OCI-LY7 (cell line): Measurements from ENCODE around the gene CEP70. TPM values are rescaled to one million over a fixed set of nuclear protein-coding genes. Genes with fewer than 3 reads are reported as not detected.

Experiments used
- BruUV-seq: library from RNA; stranded (reverse); fragments of 400-500 nt; replicated peaks from 2 replicates; lab custom pipeline; 2021; lab: Mats Ljungman, UMichigan
- CTCF ChIA-PET: fragments of 300-600 bp; sonication (Branson Sonifier 250); formaldehyde crosslinking; loops from one replicate; lab custom pipeline; 2022; ENCODE audit warnings: antibody characterized with exemption; ENCODE audit not compliant: unreplicated experiment; lab: Charles Lee
- POLR2A ChIA-PET: fragments of 300-600 bp; sonication (Branson Sonifier 250); formaldehyde crosslinking; loops from one replicate; lab custom pipeline; 2022; ENCODE audit warnings: antibody characterized with exemption; lab: Charles Lee
- DNase-seq: peaks from one replicate; pipeline ENCODE4 v3.0.0-alpha.2; 2015; ENCODE audit warnings: low spot score
- H2AFZ ChIP-seq: fragments of 200-600 bp; sonication (generic), shearing (Covaris generic); 2 replicates; pipeline ENCODE4 v1.6.1; 2014; ENCODE audit warnings: mild to moderate bottlenecking, antibody characterized with exemption, low read length, moderate library complexity
- H3K27ac ChIP-seq: fragments of 200-600 bp; sonication (generic); 2 replicates; pipeline ENCODE4 v1.5.1; 2014; ENCODE audit warnings: mixed run types, low read depth, mild to moderate bottlenecking, moderate library complexity, low read length, inconsistent platforms; ENCODE audit not compliant: poor library complexity, severe bottlenecking
- H3K36me3 ChIP-seq: fragments of 200-600 bp; sonication (generic); 2 replicates; pipeline ENCODE4 v1.6.1; 2014; ENCODE audit warnings: mild to moderate bottlenecking, antibody characterized with exemption, low read length, moderate library complexity, mixed read lengths; ENCODE audit not compliant: insufficient read depth
- H3K4me1 ChIP-seq: fragments of 200-600 bp; sonication (generic); 2 replicates; pipeline ENCODE4 v1.5.1; 2014; ENCODE audit warnings: mild to moderate bottlenecking, low read length; ENCODE audit not compliant: insufficient read depth, poor library complexity, severe bottlenecking
- H3K4me2 ChIP-seq: fragments of 200-600 bp; sonication (generic); 2 replicates; pipeline ENCODE4 v1.6.1; 2014; ENCODE audit warnings: mild to moderate bottlenecking, low read length
- H3K4me3 ChIP-seq: fragments of 200-600 bp; sonication (generic); 2 replicates; pipeline ENCODE4 v1.5.1; 2014; ENCODE audit warnings: mild to moderate bottlenecking, low read depth, low read length; ENCODE audit not compliant: poor library complexity, severe bottlenecking
- H3K79me2 ChIP-seq: fragments of 200-600 bp; sonication (generic); 2 replicates; pipeline ENCODE4 v1.6.1; 2016; ENCODE audit warnings: low read depth, mild to moderate bottlenecking, low read length, moderate library complexity, mixed read lengths; ENCODE audit not compliant: insufficient read depth
- H3K9me2 ChIP-seq: fragments of 200-600 bp; sonication (generic); 2 replicates; pipeline ENCODE4 v1.6.1; 2016; ENCODE audit warnings: mild to moderate bottlenecking, low read length, mixed read lengths; ENCODE audit not compliant: insufficient read depth
- H3K9me3 ChIP-seq: fragments of 200-600 bp; sonication (generic); 2 replicates; pipeline ENCODE4 v1.6.1; 2014; ENCODE audit warnings: mild to moderate bottlenecking, mixed run types, low read length, mixed read lengths
- H4K20me1 ChIP-seq: fragments of 200-600 bp; sonication (generic); 2 replicates; pipeline ENCODE4 v1.6.1; 2014; ENCODE audit warnings: mild to moderate bottlenecking, antibody characterized with exemption, low read length, moderate library complexity, mixed read lengths; ENCODE audit not compliant: insufficient read depth
- CTCF ChIP-seq: fragments of 200-600 bp; sonication (generic); conservative IDR thresholded peaks from 2 replicates; pipeline ENCODE4 v1.5.1; 2014; ENCODE audit warnings: mild to moderate bottlenecking, antibody characterized with exemption, low read length, moderate library complexity, mixed read lengths
- EZH2phosphoT487 ChIP-seq: fragments of 200-600 bp; sonication (generic); IDR thresholded peaks from 2 replicates; pipeline ENCODE4 v1.6.1; 2018; ENCODE audit warnings: low read depth, borderline replicate concordance, mild to moderate bottlenecking, mixed run types, antibody characterized with exemption, low read length, moderate library complexity, mixed read lengths
- intact Hi-C: fragments of 100-400 bp; cut with micrococcal nuclease; formaldehyde crosslinking; loops from one replicate; pipeline ENCODE4 v1.10.0; 2022; ENCODE audit not compliant: unreplicated experiment
- total RNA-seq, 2 experiments: library from RNA; depleted of rRNA in 1 of 2; stranded (reverse); fragments of >200 nt in 1 of 2; shearing (Covaris generic) in 1 of 2; gene quantifications; 2 replicates each; pipeline ENCODE4 v1.2.3, GENCODE V29; 2014 to 2022

CEP70 gene
- total RNA-seq, 2 experiments from 2014 or later = 29.2 to 32.3 TPM

- Histone ChIP-seq H3K4me3 (no peak overlapping the region), H3K79me2 (no peaks in the 10 kb centered on the region), H3K27ac (no peak overlapping the region), H2AFZ (no peak overlapping the region), H3K9me2 (no peaks in the 10 kb centered on the region), H3K9me3 (no peaks in the 10 kb centered on the region), H3K36me3 (no peaks in the 10 kb centered on the region), H4K20me1 (no peaks in the 10 kb centered on the region), H3K4me2 (no peak overlapping the region), H3K4me1 (no peaks in the 10 kb centered on the region)
- intact Hi-C loops = no loop called here
- BruUV-seq = no TSS peak
- no peak for DNase-seq
- ChIA-PET POLR2A (no interaction called here), CTCF (no interaction called here)
- no peak for TF ChIP-seq CTCF
- TF ChIP-seq EZH2phosphoT487 = no peak
These were observed 35.5 kb upstream of the CEP70 start for GRCh38 chr3:138629526-138629925.

GRCh38 chr3:138625707-138626365 is 31.8 kb upstream of the CEP70 start:
- H3K9me2 ChIP-seq = no peaks in the 10 kb centered on the region
- no peak overlapping the region for H3K4me3 ChIP-seq
- no peaks in the 10 kb centered on the region for H3K4me1 ChIP-seq
- no peaks in the 10 kb centered on the region for H4K20me1 ChIP-seq
- no peak overlapping the region for H3K27ac ChIP-seq
- no TSS peak for BruUV-seq
- H3K9me3 ChIP-seq = no peaks in the 10 kb centered on the region
- H3K4me2 ChIP-seq = no peak overlapping the region
- CTCF ChIA-PET = no interaction called here
- POLR2A ChIA-PET = interaction anchor here (0.5 to 1.5 kb wide), 4 partner anchors 10 to 263 kb away, joined by 3 to 4 read pairs (median 4); no protein-coding TSS in a partner anchor
- TF ChIP-seq EZH2phosphoT487 (no peak), CTCF (no peak)
- intact Hi-C loops = no loop called here
- no peaks in the 10 kb centered on the region for H3K36me3 ChIP-seq
- DNase-seq = no peak
- H2AFZ ChIP-seq = no peak overlapping the region
- H3K79me2 ChIP-seq = no peaks in the 10 kb centered on the region

GRCh38 chr3:138624518-138624917 is 30.5 kb upstream of the CEP70 start:
- DNase-seq = no peak
- Histone ChIP-seq H3K4me1 (no peaks in the 10 kb centered on the region), H3K4me3 (no peak overlapping the region), H3K9me3 (no peaks in the 10 kb centered on the region), H3K36me3 (no peaks in the 10 kb centered on the region), H3K79me2 (no peaks in the 10 kb centered on the region), H3K9me2 (no peaks in the 10 kb centered on the region), H4K20me1 (no peaks in the 10 kb centered on the region), H3K27ac (no peak overlapping the region), H2AFZ (no peak overlapping the region), H3K4me2 (no peak overlapping the region)
- CTCF ChIA-PET = no interaction called here
- no peak for TF ChIP-seq CTCF
- no peak for TF ChIP-seq EZH2phosphoT487
- POLR2A ChIA-PET = no interaction called here
- no TSS peak for BruUV-seq
- intact Hi-C loops = no loop called here
